DND-41 (cell line): ENCODE results near the gene SLC17A7.

Experiments used
- ATAC-seq: fragments of 200-7000 bp; cut with Tn5 transposase; 3 replicates; pipeline ENCODE4 v1.9.1; 2021; ENCODE audit warnings: low read depth; ENCODE audit not compliant: insufficient read depth
- DNase-seq: peaks from one replicate; pipeline ENCODE4 v3.0.0-alpha.2; 2020
- H2AFZ ChIP-seq: 2 replicates; pipeline ENCODE4 v1.6.0; 2012; ENCODE audit warnings: low read depth, low read length
- H3K27ac ChIP-seq: 2 replicates; pipeline ENCODE4 v1.5.1; 2012; ENCODE audit warnings: low read length, inconsistent platforms
- H3K27me3 ChIP-seq: fragments of 200-600 bp; sonication (generic); 2 replicates; pipeline ENCODE4 v1.6.0; 2012; ENCODE audit warnings: low read length, mild to moderate bottlenecking, inconsistent platforms; ENCODE audit not compliant: insufficient read depth, poor library complexity
- H3K36me3 ChIP-seq: 2 replicates; pipeline ENCODE4 v1.5.1; 2012; ENCODE audit warnings: low read length, inconsistent platforms; ENCODE audit not compliant: insufficient read depth
- H3K4me1 ChIP-seq: 2 replicates; pipeline ENCODE4 v1.5.1; 2012; ENCODE audit warnings: mild to moderate bottlenecking, low read length; ENCODE audit not compliant: insufficient read depth
- H3K4me2 ChIP-seq: 2 replicates; pipeline ENCODE4 v1.6.0; 2012; ENCODE audit warnings: mild to moderate bottlenecking, moderate library complexity, low read length, inconsistent platforms; ENCODE audit not compliant: insufficient read depth
- H3K4me3 ChIP-seq, 2 experiments: fragments of 200-600 bp in 1 of 2; shearing (Covaris generic) in 1 of 2; 2 replicates each; pipeline ENCODE4 v1.5.1; 2012 to 2016; ENCODE audit warnings: inconsistent platforms in 2 of 2, low read length in 2 of 2, mild to moderate bottlenecking in 2 of 2, low read depth in 1 of 2, moderate library complexity in 1 of 2
- H3K79me2 ChIP-seq: 2 replicates; pipeline ENCODE4 v1.6.0; 2012; ENCODE audit warnings: low read length, inconsistent platforms; ENCODE audit not compliant: insufficient read depth
- H3K9ac ChIP-seq: 2 replicates; pipeline ENCODE4 v1.6.0; 2012; ENCODE audit warnings: low read depth, mild to moderate bottlenecking, inconsistent platforms, low read length, moderate library complexity
- H3K9me3 ChIP-seq: 2 replicates; pipeline ENCODE4 v1.5.1; 2012; ENCODE audit warnings: low read length, moderate library complexity, mild to moderate bottlenecking, inconsistent platforms; ENCODE audit not compliant: insufficient read depth, severe bottlenecking
- H4K20me1 ChIP-seq: 2 replicates; pipeline ENCODE4 v1.6.0; 2012; ENCODE audit warnings: low read length; ENCODE audit not compliant: insufficient read depth
- EZH2 ChIP-seq: IDR thresholded peaks from 3 replicates; pipeline ENCODE4 v1.6.1; 2012; ENCODE audit warnings: borderline replicate concordance, low read depth, mild to moderate bottlenecking, moderate library complexity, low read length, inconsistent platforms; ENCODE audit not compliant: severe bottlenecking
- TF ChIP-seq, protein P1 (sequence below): IDR thresholded peaks from 2 replicates; pipeline ENCODE4 v1.5.1; 2012; ENCODE audit warnings: borderline replicate concordance, low read length, moderate library complexity, mild to moderate bottlenecking; ENCODE audit not compliant: poor library complexity, severe bottlenecking; ENCODE audit errors: extremely low read depth

Gene SLC17A7

DNA sequence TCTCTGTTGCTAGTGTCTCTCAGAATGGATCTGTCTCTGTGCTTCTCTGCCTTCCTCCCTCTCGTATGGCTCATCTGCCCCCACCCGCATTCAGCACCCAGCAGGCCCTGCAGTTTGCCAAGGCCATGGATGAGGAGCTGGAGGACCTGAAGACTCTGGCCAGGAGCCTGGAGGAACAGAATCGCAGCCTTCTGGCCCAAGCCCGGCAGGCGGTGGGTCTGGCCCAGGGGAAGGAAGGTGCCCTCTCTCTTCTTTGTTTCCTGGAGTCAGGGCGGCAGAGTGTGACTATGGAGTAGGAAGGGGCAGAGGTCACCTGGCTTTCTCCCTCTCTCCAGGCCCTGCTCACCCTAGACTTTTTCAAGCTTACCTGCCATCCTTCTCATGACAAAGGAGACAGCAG is 42.4 kb downstream of the SLC17A7 start:
- TF ChIP-seq, protein P1, sequence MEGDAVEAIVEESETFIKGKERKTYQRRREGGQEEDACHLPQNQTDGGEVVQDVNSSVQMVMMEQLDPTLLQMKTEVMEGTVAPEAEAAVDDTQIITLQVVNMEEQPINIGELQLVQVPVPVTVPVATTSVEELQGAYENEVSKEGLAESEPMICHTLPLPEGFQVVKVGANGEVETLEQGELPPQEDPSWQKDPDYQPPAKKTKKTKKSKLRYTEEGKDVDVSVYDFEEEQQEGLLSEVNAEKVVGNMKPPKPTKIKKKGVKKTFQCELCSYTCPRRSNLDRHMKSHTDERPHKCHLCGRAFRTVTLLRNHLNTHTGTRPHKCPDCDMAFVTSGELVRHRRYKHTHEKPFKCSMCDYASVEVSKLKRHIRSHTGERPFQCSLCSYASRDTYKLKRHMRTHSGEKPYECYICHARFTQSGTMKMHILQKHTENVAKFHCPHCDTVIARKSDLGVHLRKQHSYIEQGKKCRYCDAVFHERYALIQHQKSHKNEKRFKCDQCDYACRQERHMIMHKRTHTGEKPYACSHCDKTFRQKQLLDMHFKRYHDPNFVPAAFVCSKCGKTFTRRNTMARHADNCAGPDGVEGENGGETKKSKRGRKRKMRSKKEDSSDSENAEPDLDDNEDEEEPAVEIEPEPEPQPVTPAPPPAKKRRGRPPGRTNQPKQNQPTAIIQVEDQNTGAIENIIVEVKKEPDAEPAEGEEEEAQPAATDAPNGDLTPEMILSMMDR, result no peak
- TF ChIP-seq EZH2, result no peak
- no peaks in the 10 kb centered on the region for H3K27me3 ChIP-seq
- ATAC-seq (no peak), DNase-seq (no peak)
- H3K9me3 ChIP-seq, result no peaks in the 10 kb centered on the region
- no peak overlapping the region for H2AFZ ChIP-seq
- no peaks in the 10 kb centered on the region for H4K20me1 ChIP-seq
- H3K4me2 ChIP-seq, result no peak overlapping the region
- H3K79me2 ChIP-seq, result no peaks in the 10 kb centered on the region
- H3K9ac ChIP-seq, result no peak overlapping the region
- no peaks in the 10 kb centered on the region for H3K36me3 ChIP-seq
- H3K4me3 ChIP-seq, result no peak overlapping the region
- H3K4me1 ChIP-seq, result no peaks in the 10 kb centered on the region
- H3K27ac ChIP-seq, result no peak overlapping the region

GRCh38 chr19:49398001-49398615 is 43.2 kb downstream of the SLC17A7 start:
- Histone ChIP-seq H3K9me3 (no peaks in the 10 kb centered on the region), H4K20me1 (no peaks in the 10 kb centered on the region), H3K79me2 (no peaks in the 10 kb centered on the region), H3K4me3 (no peak overlapping the region), H3K27me3 (no peaks in the 10 kb centered on the region), H3K4me1 (no peaks in the 10 kb centered on the region), H3K9ac (no peak overlapping the region), H2AFZ (no peak overlapping the region), H3K4me2 (no peak overlapping the region), H3K27ac (no peak overlapping the region), H3K36me3 (no peaks in the 10 kb centered on the region)
- no peak for ATAC-seq
- TF ChIP-seq, protein P1, result no peak
- TF ChIP-seq EZH2, result no peak
- no peak for DNase-seq

GRCh38 chr19:49396738-49397505 is 44.4 kb downstream of the SLC17A7 start:
- H3K27me3 ChIP-seq, result no peaks in the 10 kb centered on the region
- no peaks in the 10 kb centered on the region for H3K4me1 ChIP-seq
- DNase-seq (no peak), ATAC-seq (no peak)
- no peaks in the 10 kb centered on the region for H3K79me2 ChIP-seq
- no peak overlapping the region for H3K4me2 ChIP-seq
- no peak overlapping the region for H2AFZ ChIP-seq
- no peaks in the 10 kb centered on the region for H3K36me3 ChIP-seq
- no peaks in the 10 kb centered on the region for H4K20me1 ChIP-seq
- TF ChIP-seq, protein P1, result no peak
- TF ChIP-seq EZH2, result no peak
- no peaks in the 10 kb centered on the region for H3K9me3 ChIP-seq
- H3K4me3 ChIP-seq, result no peak overlapping the region
- no peak overlapping the region for H3K27ac ChIP-seq
- no peak overlapping the region for H3K9ac ChIP-seq
